ENCODE measurements around the gene WFDC1. TPM values are rescaled to one million over a fixed set of nuclear protein-coding genes. Genes with fewer than 3 reads are reported as not detected.

Gene WFDC1
- polyA plus RNA-seq, 1 of the 3 experiments (the other 2 are of a cell fraction) = 0.03 TPM

Small RNAs within 50 kb of the gene (small RNA-seq; reads per million reads assigned to genes)
- gene RNA5SP433 = 0 reads per million in 7 experiments

Other genes with a start within 250 kb of the WFDC1 start
- 81.6 and 84.9 TPM in 2 replicates for gene MBTPS1, start 177.9 kb upstream of the WFDC1 start, polyA plus RNA-seq (2012; rRNA removed)
- gene HSDL1, start 149.7 kb upstream of the WFDC1 start, polyA plus RNA-seq (2012; rRNA removed) = 14.5 and 19.3 TPM in 2 replicates
- 0.26 and 0.35 TPM in 2 replicates for gene DNAAF1, start 149.6 kb upstream of the WFDC1 start, polyA plus RNA-seq (2012; rRNA removed)
- 49.3 and 56.1 TPM in 2 replicates for gene TAF1C, start 107.8 kb upstream of the WFDC1 start, polyA plus RNA-seq (2012; rRNA removed)
- gene ADAD2, start 103.7 kb upstream of the WFDC1 start, polyA plus RNA-seq (2012; rRNA removed) = not detected in 2 replicates
- 0.02 TPM in 1 of 2 replicates, not detected in the other for gene KCNG4, start 54.9 kb upstream of the WFDC1 start, polyA plus RNA-seq (2012; rRNA removed)
- 0.33 and 0.47 TPM in 2 replicates for gene ATP2C2, start 73.7 kb downstream of the WFDC1 start, polyA plus RNA-seq (2012; rRNA removed)
- gene MEAK7, start 209.8 kb downstream of the WFDC1 start, polyA plus RNA-seq (2012; rRNA removed) = 11.9 and 19.0 TPM in 2 replicates